ENCODE measurements around the gene TMEM163.
A peak's percentile ranks its signal among the peaks of the same experiment; 100 is the strongest.

Gene TMEM163

DNA sequence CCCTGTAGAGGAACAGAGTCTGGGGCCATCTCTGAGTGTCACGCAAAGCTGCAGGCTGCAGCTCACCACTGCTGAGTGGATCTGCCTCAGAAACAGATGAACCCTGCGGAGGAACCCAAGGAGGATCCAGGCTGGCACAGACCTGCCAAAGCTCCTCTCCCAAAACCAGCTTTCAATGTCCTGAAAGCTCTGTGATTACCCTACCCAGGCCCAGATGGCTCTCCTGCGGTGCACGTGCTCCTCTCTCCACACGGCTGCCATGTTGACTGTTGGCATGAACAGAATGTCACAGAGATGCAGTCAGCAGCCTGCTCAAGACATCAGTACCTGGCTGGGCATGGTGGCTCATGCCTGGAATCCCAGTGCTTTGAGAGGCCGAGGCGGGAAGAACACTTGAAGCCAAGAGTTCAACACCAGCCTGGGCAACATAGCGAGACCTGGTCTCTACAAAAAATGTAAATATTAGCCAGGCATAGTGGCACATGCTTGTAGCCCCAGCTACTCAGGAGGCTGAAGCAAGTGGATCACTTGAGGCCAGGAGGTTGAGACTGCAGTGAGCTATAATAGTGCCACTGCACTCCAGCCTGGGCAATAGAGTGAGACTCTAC is 248.1 kb downstream of the TMEM163 start:
- no peak for DNase-seq

DNA sequence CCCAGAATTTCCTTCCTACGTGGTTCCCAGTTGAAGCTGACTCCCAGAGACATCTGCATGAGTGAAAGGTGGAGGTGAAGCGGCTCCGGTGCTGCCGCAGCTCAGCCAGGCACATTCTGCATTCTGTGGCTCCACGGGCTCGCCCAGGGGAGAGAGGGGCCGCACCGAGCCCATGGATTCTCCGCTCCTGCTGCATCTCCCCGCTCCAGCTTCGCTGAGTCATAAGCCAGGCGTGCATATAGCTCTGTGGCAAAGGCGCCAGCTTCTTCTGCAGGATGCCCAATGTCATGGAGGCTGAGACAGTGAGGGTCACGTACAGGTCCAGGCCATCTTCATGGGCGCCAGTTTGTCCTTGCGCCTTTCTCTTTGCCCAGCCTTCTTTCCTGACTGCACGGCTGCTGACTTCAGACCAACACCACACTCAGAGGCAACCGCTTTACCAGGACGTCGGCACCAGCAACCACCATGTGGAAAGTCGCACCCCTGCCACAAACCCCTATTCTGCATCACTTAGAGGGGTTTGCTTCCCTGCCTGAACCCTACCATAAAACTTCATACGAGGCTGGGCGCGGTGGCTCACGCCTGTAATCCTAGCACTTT is 249.2 kb downstream of the TMEM163 start:
- no peak for DNase-seq

DNA sequence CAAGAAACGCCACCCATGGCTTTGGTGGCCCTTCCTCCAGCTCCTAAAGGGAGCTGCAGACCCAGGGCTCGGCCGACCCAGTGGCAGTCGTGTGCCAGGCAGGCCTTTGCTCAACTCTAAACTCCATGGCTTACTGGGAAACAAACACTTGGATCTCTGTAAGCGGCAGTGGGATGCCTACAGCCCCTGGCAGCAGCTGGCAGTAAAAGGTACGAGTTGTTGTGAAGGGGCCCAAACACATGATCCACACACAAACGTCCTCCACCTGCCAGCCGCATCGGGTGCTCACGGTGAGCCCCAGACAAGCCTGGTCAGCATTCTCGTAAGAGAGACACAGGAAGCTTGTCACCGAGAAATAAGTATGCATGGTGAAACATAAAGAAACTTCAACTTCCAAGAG is 250.0 kb downstream of the TMEM163 start:
- DNase-seq: no peak

DNA sequence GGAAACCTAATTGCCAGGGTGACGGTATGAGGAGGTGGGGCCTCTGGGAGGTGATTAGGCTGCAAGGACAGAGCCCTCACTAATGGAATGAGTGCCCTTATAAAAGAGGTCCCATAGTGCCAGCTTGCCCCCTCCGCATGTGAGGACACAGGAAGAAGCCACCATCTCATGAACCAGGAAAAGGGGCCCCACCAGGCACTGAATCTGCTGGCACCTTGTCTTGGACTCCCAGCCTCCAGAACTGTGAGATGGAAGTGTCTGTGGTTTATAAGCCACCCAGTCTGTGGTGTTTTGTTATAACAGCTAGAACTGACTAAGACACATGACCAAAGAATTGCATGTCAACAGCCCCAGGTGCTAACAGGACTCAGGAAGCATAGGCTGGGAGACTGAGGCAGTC is 250.6 kb downstream of the TMEM163 start:
- DNase-seq: no peak

DNA sequence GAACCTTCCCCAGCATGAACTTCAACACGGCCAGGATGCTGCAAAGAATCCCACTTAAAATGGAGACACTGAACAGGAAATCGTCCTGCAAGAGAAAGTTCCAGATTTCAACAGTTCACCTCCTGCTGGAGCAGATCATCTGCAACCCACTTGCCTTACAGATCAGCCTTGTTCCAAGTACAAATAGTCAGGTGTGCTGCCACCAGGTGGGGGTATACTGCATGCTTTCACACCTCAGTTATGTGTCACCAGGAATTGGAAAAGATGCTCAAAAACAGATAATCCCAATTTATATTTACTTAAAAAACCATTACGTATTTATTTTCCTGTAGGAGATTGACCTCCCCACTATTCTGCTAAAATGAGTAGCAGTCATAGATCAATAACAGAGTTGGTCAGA is 252.7 kb downstream of the TMEM163 start:
- peak; percentile 35 to 83 (median 55) for DNase-seq

DNA sequence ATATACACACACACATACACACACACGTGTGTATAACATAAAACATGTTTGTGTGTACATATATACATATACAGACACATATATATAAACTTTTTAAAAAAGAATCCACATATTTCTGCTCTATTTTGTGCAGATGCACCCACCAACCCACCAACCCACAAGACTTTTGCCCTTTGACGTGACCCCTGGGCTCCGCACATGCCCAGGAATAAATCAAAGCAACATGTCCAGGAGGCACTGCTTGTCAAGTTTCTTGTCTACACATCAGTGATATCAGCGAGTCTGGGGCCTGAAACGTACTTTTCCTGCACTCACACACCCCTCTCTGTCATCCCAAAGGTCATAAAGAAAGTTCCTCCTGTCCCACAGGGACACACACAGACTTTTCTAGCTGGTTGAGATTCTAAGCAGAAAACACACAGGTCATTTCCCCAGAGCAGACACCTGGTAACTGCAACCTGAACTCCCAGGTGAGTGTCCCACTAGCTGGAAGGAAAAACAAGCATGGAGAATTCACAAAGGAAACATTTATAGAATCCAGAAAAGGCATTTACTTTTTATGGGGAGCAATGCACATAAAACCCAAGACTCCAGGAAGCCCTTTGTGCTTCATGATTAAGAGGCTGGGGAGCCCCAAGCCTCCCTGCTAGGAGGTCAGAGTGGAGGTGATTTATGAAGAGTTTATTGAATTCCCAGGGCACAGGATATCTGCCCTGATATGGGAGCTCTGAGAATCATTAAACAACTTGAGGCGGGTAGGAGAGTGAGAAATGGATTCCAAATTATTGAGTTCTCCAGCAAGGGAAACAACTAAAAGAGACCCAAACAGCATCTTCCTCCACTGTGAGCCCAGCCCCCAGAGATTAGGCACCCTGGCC is 253.3 kb downstream of the TMEM163 start:
- no peak for DNase-seq

DNA sequence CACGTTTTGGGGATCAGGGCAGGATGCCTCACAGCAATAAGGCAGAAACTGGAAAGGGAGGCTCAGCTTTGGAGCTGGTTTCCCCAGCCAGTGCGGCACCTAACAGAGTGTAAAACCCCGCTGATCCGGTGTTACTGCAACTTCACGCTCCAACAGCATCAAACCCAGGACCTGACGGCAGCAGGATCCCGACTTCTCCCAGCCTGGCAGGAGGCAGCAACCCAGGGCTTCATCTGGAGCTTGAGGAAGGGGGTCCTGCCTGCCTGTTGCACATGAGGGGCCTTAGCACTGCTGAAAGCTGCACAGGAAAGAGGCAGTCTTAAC is 255.1 kb downstream of the TMEM163 start:
- no peak for DNase-seq

DNA sequence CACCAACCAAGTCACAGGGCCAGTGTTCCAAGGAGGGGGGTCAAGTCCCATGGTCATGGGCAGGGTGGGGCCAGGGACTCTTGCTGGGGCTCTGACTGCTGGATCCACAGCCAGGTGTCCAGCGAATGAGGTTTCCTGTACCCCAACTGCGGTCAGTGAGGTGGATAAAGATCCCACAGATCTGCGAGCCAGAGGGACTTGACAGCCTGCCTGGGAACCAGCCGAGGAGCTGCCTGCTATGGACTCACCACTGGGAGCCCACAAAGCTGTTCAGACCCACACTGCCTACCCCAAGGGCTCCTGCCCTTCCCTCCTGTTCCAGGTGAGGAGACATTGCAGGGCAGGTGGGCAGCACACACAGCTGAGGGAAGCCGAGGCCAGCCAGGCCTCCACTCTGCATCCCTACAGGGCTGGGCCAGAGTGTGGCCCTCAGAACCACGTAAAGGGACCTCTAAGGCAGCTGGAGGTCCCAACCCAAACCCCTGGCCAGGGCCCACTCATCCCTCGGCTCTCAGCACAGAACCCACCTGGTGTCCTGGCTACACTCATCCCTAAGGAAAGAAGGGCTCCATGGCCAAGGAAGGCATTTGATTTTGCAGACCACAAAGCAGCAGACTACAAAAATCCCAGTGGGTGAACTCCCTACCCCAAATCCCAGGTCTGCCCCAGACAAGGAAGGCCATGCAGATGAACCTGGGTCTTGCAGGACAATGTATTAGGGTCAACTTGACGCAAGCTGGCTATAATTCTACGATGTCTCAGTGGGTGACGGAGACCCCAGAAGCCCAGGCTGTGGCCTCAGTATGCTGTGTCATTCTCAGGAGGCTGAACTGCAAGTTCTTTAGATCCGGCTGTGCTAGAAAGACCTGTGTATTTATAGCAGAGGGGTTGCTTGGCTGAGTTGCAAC is 255.8 kb downstream of the TMEM163 start:
- DNase-seq: no peak

DNA sequence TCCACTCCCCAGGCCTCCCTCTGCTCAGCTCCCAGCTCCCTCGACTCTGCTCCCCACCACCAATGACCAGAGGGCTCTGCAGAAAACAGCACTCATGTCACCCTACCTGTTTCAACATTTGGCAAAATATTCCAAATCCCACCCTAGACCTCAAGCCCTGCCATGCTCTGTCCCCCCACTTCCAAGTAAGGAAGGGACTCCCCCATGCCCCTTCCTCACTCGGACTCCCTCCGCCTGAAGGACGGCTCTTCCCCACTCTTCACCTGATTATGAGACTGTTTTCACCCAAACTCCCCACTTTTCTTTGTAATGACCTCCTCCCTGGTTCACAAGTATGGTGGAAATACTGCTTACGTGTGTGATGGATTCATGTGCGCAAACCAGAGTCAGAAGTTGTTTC is 256.5 kb downstream of the TMEM163 start:
- DNase-seq: no peak

DNA sequence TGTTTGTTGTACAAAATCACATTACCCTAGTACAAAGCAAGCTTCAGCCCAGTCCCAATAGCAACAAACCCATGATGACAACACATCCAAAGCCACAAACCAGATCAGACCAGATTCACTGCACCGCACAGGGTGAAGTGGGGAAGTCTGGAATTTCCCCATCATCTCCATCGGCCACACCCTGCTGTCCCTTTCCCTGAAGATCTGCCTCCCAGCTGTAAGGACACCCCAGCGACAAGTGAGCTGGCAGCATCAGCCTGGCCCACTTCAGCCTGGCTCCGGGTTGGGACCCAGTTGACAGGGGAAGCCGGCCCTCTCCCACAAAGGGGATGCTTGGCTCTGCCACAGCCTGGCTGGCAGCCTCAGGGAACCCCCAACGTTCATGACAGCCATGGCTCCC is 257.3 kb downstream of the TMEM163 start:
- DNase-seq: peak in 1 of 3 experiments; percentile 21

DNA sequence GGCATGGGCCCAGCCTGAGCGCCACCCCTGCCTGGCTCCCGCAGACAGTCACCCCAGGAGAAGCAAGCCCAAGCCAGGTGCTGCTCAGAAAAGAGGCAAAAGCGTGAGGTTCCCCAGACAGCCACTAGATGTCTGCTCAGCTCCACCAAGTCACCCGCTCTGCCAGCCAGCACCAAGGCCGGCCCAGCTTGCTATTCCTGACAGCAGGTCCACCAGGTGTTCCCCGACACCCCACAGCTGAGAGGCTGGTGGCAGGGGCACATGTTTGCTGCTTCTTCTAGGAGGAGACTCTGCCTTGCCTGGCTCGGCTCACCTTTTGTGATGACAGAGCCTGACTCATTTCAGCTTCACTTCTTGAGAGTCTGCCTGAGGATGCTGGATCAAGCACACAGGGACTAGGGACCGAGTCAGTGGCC is 258.2 kb downstream of the TMEM163 start:
- peak; percentile 42 to 89 (median 79) for DNase-seq

DNA sequence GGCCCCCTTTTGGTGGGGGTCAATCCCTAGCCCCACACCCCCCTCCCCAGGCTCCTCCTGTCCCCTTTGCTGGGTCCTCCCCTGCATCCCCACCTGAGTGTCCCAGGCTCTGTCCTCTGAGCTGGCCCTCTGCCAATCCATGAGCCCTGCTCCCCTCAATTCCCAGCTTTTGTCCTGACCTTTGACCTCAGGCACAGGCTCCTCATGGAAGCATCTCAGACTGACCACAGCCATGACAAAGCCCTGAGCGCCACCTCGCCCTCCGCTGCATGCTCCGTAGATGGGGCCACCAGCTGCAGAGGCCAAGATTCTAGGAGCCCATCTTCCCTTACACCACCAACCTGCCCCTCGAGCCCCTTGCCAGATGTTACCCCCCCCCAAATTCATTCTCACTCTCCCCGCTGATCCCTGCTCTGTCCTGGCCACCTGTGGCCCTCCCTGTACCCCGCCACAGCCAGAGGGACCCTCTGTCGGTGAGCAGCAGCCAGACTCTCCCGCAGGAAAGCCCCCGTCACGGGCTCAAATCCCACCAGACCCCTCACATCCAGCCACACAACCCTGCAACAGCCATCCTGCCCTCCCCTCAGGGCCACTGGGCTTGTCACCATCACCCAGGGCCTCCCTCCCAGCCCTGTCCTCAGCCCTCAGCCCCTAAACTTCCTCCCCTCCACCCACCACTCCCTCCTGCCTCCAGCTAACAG is 258.9 kb downstream of the TMEM163 start:
- DNase-seq: no peak

DNA sequence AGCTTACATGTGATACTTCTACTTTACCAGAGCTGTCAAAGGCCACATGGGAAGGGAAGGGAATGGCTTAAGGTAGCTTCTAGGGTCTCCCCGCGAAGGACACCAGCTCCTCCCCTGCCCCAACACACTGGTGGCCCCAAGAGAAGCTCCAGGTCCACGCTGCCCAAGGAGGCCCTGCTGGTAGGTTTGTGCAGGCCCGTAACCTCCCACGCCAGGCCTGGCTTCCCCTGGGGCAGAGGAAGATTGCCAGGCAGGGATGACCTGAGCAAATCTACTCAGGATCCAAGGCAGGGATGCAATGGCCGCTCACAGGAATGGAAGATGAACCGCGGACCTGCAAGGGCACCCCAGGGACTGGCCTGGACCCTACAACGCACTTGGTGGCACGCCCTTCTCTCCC is 259.9 kb downstream of the TMEM163 start:
- DNase-seq: no peak

DNA sequence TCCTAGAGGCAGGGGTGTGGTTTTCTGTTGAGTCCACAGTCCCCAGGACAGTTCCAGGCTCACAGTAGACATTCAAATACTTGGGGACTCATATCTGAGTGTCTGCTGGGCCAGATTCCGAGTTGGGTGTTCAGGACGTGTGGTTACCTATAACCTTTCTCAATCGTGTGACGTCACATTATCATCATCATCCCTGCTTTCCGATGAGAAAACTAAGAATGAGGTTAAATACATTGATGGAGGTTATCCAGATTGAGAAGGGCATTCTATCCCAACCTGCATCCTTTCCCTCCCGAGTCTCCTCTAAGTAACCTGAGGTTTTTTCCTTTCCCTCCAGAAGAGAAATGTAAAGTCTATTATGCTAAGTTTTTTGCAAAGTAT is 260.3 kb downstream of the TMEM163 start:
- DNase-seq: no peak

DNA sequence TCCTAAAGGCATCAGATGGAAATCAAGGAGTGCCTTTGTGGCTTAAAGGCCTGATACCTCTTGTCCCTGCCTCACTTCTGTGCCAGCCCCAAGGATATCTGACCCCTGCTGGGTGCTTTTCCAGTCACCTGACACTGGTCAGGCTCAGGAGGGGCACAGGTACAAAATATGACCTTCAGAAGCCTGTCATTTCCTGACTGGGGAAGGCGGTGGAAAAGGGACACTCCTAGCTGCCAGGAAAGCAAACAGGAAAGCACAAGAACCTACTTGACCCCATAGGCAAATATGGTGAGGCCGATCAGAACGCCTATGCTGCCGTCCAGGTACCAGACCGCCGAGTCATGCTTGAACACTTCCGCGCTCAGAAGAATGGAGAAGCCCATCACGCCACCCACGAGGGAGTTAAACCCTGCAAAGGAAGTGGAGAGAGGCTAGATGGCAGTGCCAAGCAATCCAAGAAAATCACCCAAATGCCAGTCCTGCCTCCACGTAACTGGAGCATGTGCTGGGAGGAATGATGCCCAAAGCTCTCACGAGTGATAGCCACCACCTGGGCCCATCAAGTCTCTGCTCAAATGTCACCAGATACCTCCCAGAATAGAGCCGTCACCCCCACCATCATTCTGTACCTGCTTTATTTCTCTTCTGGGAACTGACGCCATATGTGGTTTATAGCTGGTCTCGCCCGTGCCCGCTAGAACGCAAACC is 260.9 kb downstream of the TMEM163 start:
- DNase-seq: no peak

DNA sequence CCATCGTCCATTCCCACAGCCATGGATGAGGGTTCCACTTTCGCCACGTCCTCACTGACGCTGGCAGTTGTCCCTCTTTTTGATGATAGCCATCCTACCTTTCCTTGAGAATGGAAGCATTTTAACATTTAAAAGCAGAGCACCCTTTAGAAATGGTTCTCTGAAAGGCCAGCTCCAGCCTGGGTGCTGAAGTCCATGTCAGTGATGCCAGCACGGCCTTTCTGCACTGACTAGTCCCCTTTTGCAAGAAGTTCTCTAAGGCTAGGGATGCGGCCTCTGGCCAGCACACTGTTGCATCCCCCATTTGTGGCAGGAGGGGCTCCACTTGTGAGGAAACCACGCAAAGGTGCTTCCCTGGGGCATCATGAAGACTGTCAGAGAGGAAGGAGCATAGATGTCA is 261.4 kb downstream of the TMEM163 start:
- no peak for DNase-seq

DNA sequence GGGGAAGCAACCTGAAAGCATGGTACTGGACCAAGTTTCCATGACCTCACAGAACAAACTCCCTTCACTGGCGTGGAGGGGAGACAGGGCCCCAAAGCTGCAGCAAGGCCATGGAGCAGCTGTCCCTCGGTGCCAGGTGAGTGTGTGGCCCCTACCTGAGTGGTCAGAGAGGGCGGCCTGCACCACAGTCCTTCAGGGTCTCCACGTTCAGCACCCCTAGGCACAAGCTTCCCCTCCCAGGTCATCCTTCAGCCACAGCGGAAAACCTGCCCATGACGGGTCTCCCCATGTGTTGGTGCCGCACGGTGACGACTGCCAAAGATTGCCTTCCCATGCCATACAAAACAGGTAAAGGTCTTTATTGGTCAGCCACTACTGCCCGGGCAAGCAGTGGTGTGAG is 263.4 kb downstream of the TMEM163 start:
- DNase-seq: no peak

DNA sequence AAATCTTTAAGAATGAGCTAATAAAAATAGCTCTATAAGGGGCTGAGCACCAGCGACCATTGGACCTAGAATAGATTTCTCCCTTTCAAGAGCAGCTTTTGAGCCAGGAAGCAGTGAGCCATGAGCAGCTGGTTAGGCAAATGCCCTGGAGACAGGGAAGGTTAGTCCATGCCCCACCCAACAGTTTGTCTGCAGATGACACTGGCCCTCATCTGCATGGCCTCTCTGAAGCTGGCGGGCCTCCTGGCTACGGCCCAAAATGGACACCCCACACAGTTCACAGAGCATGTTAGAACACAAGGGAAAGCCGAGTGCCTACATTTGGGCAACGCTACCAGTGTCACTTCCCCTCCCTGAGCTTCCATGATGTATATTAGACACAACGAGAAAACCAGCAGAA is 263.9 kb downstream of the TMEM163 start:
- DNase-seq: no peak

DNA sequence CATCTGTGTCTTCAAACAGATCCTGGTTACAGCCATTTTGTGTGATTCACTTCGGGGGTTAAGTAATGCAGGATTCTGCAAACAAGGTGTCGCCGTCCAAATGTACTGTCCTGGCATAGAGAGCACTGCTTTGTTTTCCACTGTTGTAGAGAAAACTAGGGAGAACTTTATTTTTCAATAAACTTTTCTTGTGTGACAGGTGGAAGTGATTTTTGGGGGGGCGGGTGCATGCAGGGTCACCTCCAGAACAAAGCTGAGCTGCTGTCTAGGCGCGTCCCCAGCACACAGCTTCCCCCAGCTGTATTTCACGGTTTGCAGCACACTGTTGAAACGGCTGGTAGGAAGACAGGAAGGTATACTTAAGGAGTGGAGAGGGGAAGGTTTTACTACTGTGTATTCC is 264.4 kb downstream of the TMEM163 start:
- no peak for DNase-seq

DNA sequence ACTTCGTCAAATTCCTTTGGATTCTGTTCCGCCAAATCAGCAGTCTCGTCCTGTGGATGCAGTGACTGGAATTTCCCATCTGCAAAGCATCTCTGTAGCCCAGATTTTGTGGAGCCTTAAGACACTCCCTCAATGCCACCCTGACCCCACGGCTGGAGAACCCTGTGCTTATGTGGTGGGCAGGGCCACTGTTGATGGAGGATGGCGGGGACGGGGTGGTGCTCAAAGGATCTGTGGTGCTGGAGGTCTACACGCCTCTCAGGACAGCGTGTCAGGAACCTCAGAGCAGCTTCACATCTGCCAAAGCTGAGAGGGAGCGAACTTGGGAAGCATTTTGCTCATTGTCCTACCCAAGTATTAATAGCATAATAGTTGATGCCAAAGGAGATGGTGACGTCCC is 264.8 kb downstream of the TMEM163 start:
- no peak for DNase-seq

DNA sequence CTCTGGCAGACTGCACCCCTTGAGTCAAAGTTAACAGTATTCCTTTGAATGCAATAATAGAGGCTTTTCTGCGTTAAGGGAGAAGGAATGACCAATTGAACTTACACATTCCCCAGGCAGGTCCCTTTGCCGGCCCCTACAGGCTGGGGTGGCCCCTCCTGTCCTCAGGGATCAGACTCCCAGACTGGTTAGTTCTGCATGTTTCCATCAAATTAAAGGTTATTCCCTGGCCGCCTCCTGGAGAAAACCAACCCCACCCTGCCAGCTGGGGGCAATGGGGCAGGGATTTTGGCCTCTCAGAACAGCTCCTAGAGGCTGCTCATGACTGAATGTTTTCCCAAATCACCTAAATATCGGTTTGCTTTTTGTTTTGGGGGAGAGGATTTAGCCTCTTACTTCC is 265.3 kb downstream of the TMEM163 start:
- DNase-seq: no peak
